Astrocyte (in vitro differentiated cells and primary cell): ENCODE data around the gene IL31. TPM values are rescaled to one million over a fixed set of nuclear protein-coding genes. Genes with fewer than 3 reads are reported as not detected.

ENCODE experiments used
- DNase-seq: peaks from one replicate; pipeline ENCODE4 v3.0.0-alpha.2; 2010; ENCODE audit warnings: low read depth
- FAIRE-seq: peaks from 2 replicates; lab custom pipeline; 2011; peaks lifted over from hg19 to GRCh38; lab: Jason Lieb, UNC
- H2AFZ ChIP-seq: 2 replicates; pipeline ENCODE4 v1.6.0; 2012; ENCODE audit warnings: low read depth, low read length, inconsistent platforms
- H3K27ac ChIP-seq: 2 replicates; pipeline ENCODE4 v1.5.1; 2011; ENCODE audit warnings: low read depth, low read length, inconsistent platforms
- H3K27me3 ChIP-seq: 2 replicates; pipeline ENCODE4 v1.6.0; 2011; ENCODE audit warnings: low read length, inconsistent platforms; ENCODE audit not compliant: insufficient read depth
- H3K36me3 ChIP-seq: 2 replicates; pipeline ENCODE4 v1.5.1; 2011; ENCODE audit warnings: low read length, inconsistent platforms; ENCODE audit not compliant: insufficient read depth
- H3K4me1 ChIP-seq: 2 replicates; pipeline ENCODE4 v1.5.1; 2011; ENCODE audit warnings: low read length, inconsistent platforms; ENCODE audit not compliant: insufficient read depth
- H3K4me2 ChIP-seq: 2 replicates; pipeline ENCODE4 v1.6.0; 2012; ENCODE audit warnings: low read length, inconsistent platforms
- H3K4me3 ChIP-seq: 2 replicates; pipeline ENCODE4 v1.5.1; 2011; ENCODE audit warnings: low read depth, mild to moderate bottlenecking, low read length, inconsistent platforms; ENCODE audit not compliant: insufficient read depth
- H3K79me2 ChIP-seq: 2 replicates; pipeline ENCODE4 v1.6.0; 2012; ENCODE audit warnings: mild to moderate bottlenecking, low read length, inconsistent platforms; ENCODE audit not compliant: insufficient read depth
- H3K9ac ChIP-seq: 2 replicates; pipeline ENCODE4 v1.6.0; 2012; ENCODE audit warnings: mild to moderate bottlenecking, low read length, inconsistent platforms
- H3K9me3 ChIP-seq: 2 replicates; pipeline ENCODE4 v1.5.1; 2012; ENCODE audit warnings: low read depth, mild to moderate bottlenecking, low read length, inconsistent platforms; ENCODE audit not compliant: insufficient read depth
- H4K20me1 ChIP-seq: 2 replicates; pipeline ENCODE4 v1.6.0; 2012; ENCODE audit warnings: low read length, inconsistent platforms; ENCODE audit not compliant: insufficient read depth
- H3K27ac Mint-ChIP-seq: one replicate; pipeline ENCODE4 v1.8.0; 2021; ENCODE audit warnings: mild to moderate bottlenecking, mixed read lengths; ENCODE audit not compliant: unreplicated experiment
- H3K27me3 Mint-ChIP-seq: one replicate; pipeline ENCODE4 v1.8.0; 2021; ENCODE audit warnings: low read depth, mixed read lengths; ENCODE audit not compliant: unreplicated experiment
- H3K36me3 Mint-ChIP-seq: one replicate; pipeline ENCODE4 v1.8.0; 2021; ENCODE audit warnings: low read depth, mixed read lengths; ENCODE audit not compliant: unreplicated experiment
- H3K4me1 Mint-ChIP-seq: one replicate; pipeline ENCODE4 v1.8.0; 2021; ENCODE audit warnings: low read depth, mixed read lengths; ENCODE audit not compliant: unreplicated experiment
- H3K4me3 Mint-ChIP-seq: one replicate; pipeline ENCODE4 v1.8.0; 2021; ENCODE audit warnings: mild to moderate bottlenecking, moderate library complexity, mixed read lengths; ENCODE audit not compliant: unreplicated experiment
- H3K9me3 Mint-ChIP-seq: one replicate; pipeline ENCODE4 v1.8.0; 2021; ENCODE audit warnings: mild to moderate bottlenecking, mixed read lengths; ENCODE audit not compliant: unreplicated experiment
- EZH2 ChIP-seq: IDR thresholded peaks from 2 replicates; pipeline ENCODE4 v1.6.1; 2012; ENCODE audit warnings: mild to moderate bottlenecking, low read length, inconsistent platforms; ENCODE audit not compliant: insufficient read depth
- total RNA-seq: library from RNA; stranded (reverse); gene quantifications from 2 replicates; pipeline ENCODE4 v1.2.1, GENCODE V29; 2021
- TF ChIP-seq, protein P1 (sequence below): IDR thresholded peaks from 2 replicates; pipeline ENCODE4 v1.5.1; 2011; ENCODE audit warnings: low read depth, mild to moderate bottlenecking, inconsistent platforms, low read length, moderate library complexity; ENCODE audit not compliant: insufficient read depth

The IL31 gene
- total RNA-seq, 1 donor from 2014 or later = not detected

DNA sequence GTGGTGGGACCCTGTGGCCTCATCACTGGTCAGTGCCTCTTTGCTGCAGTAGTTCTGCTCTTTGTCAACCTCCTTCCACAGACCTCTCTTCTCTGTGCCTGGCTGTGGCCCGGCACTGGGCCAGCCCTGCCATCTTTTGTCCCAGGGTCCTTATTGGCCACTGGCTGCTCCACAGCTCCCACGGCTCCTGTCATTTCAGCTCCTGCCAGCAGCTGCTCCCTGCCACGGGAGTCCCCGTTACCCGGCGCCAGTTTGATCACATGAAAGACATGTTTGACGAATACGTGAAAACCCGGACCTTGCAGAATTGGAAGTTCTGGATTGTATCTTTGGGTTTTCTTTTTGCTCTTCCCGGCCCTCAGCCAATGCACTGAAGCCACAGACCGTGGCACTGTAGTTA, 35.4 kb downstream of the IL31 start:
- no peak for TF ChIP-seq EZH2
- TF ChIP-seq, protein P1, sequence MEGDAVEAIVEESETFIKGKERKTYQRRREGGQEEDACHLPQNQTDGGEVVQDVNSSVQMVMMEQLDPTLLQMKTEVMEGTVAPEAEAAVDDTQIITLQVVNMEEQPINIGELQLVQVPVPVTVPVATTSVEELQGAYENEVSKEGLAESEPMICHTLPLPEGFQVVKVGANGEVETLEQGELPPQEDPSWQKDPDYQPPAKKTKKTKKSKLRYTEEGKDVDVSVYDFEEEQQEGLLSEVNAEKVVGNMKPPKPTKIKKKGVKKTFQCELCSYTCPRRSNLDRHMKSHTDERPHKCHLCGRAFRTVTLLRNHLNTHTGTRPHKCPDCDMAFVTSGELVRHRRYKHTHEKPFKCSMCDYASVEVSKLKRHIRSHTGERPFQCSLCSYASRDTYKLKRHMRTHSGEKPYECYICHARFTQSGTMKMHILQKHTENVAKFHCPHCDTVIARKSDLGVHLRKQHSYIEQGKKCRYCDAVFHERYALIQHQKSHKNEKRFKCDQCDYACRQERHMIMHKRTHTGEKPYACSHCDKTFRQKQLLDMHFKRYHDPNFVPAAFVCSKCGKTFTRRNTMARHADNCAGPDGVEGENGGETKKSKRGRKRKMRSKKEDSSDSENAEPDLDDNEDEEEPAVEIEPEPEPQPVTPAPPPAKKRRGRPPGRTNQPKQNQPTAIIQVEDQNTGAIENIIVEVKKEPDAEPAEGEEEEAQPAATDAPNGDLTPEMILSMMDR = no peak
- H3K4me1 ChIP-seq = no peaks in the 10 kb centered on the region
- no peak for DNase-seq
- no peak overlapping the region for H2AFZ ChIP-seq
- H3K9me3 ChIP-seq = no peaks in the 10 kb centered on the region
- H3K27ac Mint-ChIP-seq = no peak overlapping the region
- H3K27ac ChIP-seq = no peak overlapping the region
- no peak for FAIRE-seq
- H4K20me1 ChIP-seq = no peaks in the 10 kb centered on the region
- no peaks in the 10 kb centered on the region for H3K79me2 ChIP-seq
- no peak overlapping the region for H3K9ac ChIP-seq
- H3K4me2 ChIP-seq = no peak overlapping the region
- H3K9me3 Mint-ChIP-seq = no peaks in the 10 kb centered on the region
- H3K4me1 Mint-ChIP-seq = no peaks in the 10 kb centered on the region
- no peak overlapping the region for H3K4me3 Mint-ChIP-seq
- peaks cover 28% of the 10 kb centered on the region for H3K36me3 Mint-ChIP-seq
- H3K27me3 ChIP-seq = no peaks in the 10 kb centered on the region
- H3K36me3 ChIP-seq = peaks cover 10% of the 10 kb centered on the region
- no peaks in the 10 kb centered on the region for H3K27me3 Mint-ChIP-seq
- no peak overlapping the region for H3K4me3 ChIP-seq

DNA sequence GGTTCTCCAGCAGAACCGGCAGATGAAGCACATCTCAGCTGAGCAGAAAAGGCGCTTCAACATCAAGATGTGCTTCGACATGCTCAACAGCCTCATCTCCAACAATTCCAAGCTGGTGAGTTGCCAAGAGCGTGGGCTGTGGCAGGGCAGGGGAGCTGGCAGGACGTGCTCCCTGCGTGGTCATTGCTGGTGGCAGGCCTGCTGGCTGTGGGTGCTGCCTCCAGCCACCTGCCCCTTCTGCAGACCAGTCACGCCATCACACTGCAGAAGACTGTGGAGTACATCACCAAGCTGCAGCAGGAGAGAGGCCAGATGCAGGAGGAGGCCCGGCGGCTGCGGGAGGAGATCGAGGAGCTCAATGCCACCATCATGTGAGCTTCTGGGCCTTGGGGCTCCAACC, 35.8 kb downstream of the IL31 start:
- no peaks in the 10 kb centered on the region for H3K27me3 Mint-ChIP-seq
- Histone ChIP-seq H4K20me1 (no peaks in the 10 kb centered on the region), H3K27ac (no peak overlapping the region), H3K79me2 (no peaks in the 10 kb centered on the region), H3K4me2 (no peak overlapping the region), H3K27me3 (no peaks in the 10 kb centered on the region), H3K4me1 (no peaks in the 10 kb centered on the region), H3K4me3 (no peak overlapping the region), H3K9me3 (no peaks in the 10 kb centered on the region), H3K36me3 (peaks cover 10% of the 10 kb centered on the region), H3K9ac (no peak overlapping the region), H2AFZ (no peak overlapping the region)
- peaks cover 25% of the 10 kb centered on the region for H3K36me3 Mint-ChIP-seq
- H3K27ac Mint-ChIP-seq = no peak overlapping the region
- H3K4me3 Mint-ChIP-seq = no peak overlapping the region
- TF ChIP-seq, protein P1 = no peak
- no peak for TF ChIP-seq EZH2
- no peaks in the 10 kb centered on the region for H3K4me1 Mint-ChIP-seq
- no peaks in the 10 kb centered on the region for H3K9me3 Mint-ChIP-seq
- FAIRE-seq = no peak
- no peak for DNase-seq

DNA sequence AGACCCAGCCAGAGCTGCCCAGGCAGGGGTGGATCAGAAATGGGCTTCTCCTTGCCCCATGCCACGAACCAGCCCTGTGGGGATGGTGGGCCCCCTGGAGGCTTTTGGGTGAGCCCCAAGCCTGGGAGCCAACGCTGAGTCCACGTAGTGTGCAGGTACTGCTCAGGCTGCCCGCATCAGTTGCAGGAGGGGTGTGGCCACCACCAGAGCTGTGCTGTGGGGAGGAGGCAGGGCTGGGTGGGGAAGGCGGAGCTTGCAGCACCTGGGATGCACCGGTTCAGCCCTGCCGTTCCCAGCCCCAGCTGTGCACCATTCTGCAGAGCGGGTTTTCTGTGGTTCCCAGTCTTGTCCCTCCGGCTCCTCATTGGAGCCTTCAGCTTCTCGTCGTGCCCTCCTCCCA, 36.3 kb downstream of the IL31 start:
- Histone ChIP-seq H3K4me2 (no peak overlapping the region), H3K4me3 (no peak overlapping the region), H3K4me1 (no peaks in the 10 kb centered on the region), H3K27me3 (no peaks in the 10 kb centered on the region), H2AFZ (no peak overlapping the region), H3K79me2 (no peaks in the 10 kb centered on the region), H3K36me3 (peaks cover 11% of the 10 kb centered on the region), H3K9ac (no peak overlapping the region), H3K9me3 (no peaks in the 10 kb centered on the region), H4K20me1 (no peaks in the 10 kb centered on the region), H3K27ac (no peak overlapping the region)
- no peak overlapping the region for H3K4me3 Mint-ChIP-seq
- TF ChIP-seq, protein P1 = no peak
- no peak for TF ChIP-seq EZH2
- FAIRE-seq (no peak), DNase-seq (no peak)
- H3K36me3 Mint-ChIP-seq = peaks cover 24% of the 10 kb centered on the region
- no peak overlapping the region for H3K27ac Mint-ChIP-seq
- no peaks in the 10 kb centered on the region for H3K4me1 Mint-ChIP-seq
- no peaks in the 10 kb centered on the region for H3K27me3 Mint-ChIP-seq
- no peaks in the 10 kb centered on the region for H3K9me3 Mint-ChIP-seq
